ENCODE measurements around the gene LGR5.

DNA sequence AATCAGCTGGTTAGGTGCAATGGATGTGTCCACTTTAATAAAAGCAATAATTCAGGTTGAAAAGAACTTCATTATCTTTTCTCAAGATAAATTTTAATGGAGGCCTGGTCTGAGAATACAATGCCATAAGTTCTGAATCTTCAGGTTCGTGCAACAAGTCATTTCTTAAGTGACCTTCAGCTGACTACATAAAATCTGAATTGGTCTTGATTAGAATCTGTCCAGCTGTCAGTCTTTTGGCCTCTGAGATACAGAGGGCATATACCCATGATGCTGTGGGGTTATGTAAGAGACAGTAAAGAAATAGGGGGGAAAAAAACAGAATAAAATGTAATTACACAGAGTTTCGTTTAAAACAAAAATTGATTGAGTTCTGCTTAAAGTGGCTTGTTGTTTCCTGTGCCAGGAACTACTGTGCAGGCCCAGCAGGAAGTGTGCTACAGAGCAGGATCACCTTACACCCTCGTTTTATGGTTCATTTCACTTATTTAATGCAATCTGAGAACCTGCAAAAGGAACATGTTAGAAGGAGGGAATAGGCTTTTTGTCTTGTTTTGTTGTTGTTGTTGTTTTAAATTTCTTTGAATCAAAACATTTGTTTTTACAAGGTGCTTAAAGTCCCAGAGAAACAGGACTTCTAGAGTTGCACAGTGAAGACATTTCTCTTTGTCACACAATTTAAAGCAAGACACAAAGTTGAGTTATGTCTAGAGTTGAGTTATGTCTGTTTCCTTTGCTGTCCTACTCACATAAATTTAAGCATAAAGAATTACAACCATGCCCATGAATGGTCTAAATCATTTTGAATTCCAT, 64.2 kb downstream of the LGR5 start:
- TF ChIP-seq, protein P1, sequence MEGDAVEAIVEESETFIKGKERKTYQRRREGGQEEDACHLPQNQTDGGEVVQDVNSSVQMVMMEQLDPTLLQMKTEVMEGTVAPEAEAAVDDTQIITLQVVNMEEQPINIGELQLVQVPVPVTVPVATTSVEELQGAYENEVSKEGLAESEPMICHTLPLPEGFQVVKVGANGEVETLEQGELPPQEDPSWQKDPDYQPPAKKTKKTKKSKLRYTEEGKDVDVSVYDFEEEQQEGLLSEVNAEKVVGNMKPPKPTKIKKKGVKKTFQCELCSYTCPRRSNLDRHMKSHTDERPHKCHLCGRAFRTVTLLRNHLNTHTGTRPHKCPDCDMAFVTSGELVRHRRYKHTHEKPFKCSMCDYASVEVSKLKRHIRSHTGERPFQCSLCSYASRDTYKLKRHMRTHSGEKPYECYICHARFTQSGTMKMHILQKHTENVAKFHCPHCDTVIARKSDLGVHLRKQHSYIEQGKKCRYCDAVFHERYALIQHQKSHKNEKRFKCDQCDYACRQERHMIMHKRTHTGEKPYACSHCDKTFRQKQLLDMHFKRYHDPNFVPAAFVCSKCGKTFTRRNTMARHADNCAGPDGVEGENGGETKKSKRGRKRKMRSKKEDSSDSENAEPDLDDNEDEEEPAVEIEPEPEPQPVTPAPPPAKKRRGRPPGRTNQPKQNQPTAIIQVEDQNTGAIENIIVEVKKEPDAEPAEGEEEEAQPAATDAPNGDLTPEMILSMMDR (IDR thresholded peaks at IDR 0.05 in 8 of 11, conservative IDR thresholded peaks at IDR 0.05 in 3 of 11): no peak
- no peak for TF ChIP-seq POLR2AphosphoS5 (IDR thresholded peaks at IDR 0.05)

Data from spleen (tissue), 7 donors.